HG02981 (cell line): Measurements from ENCODE around the gene LCN12.
A peak's percentile ranks its signal among the peaks of the same experiment; 100 is the strongest.

ENCODE experiments used
- ATAC-seq: cut with Tn5 transposase; IDR thresholded peaks from one replicate; pipeline ENCODE4 v1.9.1; 2021; ENCODE audit warnings: mild to moderate bottlenecking, moderate library complexity; ENCODE audit not compliant: unreplicated experiment

LCN12 gene

DNA sequence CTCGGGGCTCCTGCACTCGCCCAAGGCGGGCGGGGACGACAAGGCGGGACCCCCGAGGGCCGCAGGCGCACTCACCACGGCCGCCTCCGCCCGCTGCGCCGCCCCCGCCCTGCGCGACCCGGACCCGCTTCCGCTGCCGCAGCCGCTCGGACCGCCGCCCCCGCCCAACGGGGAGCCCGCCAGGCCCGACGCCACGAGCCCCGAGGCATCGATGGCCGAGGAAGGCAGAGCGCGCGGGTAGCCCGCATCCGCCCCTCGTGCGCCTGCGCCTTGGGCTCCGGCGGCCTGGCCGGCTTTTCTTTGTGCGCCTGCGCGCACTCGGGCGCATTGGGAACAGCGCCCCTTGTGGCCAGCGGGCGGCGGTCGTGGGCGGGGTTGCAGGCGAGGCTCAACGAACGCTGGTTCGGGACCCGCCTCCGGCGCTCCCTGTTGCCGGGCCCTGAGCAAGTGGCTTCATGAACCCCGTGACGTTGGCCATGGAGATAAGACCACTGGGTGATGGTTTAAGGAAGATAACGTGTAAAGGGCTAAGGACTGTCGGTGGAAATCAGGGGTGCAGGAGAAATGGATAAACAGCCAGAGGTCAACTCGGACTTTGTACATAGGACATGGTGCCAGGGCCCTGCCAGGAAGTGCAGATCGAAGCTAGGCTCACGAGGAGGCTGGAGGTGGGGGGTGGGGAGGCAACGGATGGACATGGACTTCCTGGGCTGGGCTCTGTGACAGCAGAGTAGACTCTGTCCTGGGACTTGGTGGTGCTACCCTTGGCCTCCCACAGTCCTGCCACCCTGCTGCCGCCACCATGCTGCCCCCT lies 7.3 kb upstream of the LCN12 start, which contains the start of the genes C8G and FBXW5:
Gene C8G (plus strand): TSS at position 725 of the 814 bp plus-strand sequence. CDS start 78 bp downstream, at position 803.
Gene FBXW5 (minus strand): TSS at position 220 of the 814 bp plus-strand sequence. CDS start 655 bp downstream, outside the sequence.
- peak; percentile 68 for ATAC-seq

DNA sequence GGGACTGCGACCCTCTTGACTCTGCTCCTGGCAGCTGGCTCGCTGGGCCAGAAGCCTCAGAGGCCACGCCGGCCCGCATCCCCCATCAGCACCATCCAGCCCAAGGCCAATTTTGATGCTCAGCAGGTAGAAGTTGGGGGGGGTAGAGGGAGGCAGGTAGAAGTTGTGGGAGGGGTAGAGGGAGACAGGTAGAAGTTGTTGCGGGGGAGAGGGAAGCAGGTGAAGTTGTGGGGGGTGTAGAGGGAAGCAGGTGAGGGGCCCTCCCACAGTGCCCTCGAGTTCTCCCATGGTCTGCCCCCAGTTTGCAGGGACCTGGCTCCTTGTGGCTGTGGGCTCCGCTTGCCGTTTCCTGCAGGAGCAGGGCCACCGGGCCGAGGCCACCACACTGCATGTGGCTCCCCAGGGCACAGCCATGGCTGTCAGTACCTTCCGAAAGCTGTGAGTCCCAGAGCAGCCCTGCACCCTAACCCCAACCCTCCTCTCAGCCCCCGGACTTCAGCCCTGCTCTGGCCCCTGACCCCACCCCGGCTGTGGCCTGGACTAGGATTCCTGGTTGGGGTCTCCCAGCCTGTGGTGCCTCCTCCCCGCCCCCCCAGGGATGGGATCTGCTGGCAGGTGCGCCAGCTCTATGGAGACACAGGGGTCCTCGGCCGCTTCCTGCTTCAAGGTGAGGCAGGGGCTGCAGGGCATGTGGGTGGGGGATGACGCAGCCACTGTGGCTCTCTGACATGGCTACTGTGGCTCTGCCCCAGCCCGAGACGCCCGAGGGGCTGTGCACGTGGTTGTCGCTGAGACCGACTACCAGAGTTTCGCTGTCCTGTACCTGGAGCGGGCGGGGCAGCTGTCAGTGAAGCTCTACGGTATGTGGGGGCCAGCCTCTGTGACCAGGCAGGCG lies 6.5 kb upstream of the LCN12 start:
- no peak for ATAC-seq

DNA sequence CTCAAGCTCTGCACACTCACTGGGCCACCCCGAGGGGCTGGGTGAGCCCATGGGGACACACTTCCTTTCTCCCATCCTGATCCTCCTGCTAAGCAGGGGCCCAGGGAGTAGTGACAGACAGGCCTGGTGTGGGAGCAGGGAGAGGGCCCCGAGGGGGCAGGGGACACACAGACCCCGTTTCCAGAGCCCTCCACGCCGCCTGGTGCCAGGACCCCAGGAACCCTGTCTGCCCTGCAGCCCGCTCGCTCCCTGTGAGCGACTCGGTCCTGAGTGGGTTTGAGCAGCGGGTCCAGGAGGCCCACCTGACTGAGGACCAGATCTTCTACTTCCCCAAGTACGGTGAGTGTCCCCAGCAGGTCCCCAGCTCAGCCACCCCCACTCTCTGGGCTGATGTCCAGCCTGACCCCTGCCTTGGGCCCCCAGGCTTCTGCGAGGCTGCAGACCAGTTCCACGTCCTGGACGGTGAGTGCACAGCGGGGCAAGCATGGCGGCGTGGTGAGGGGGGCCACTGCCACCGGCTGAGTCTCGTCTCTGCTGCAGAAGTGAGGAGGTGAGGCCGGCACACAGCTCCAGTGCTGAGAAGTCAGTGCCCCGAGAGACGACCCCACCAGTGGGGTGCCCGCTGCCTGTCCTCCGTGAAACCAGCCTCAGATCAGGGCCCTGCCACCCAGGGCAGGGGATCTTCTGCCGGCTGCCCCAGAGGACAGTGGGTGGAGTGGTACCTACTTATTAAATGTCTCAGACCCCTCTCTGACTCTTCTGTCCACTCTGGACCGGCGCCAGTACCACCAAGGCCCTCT lies 5.6 kb upstream of the LCN12 start:
- ATAC-seq = no peak

DNA sequence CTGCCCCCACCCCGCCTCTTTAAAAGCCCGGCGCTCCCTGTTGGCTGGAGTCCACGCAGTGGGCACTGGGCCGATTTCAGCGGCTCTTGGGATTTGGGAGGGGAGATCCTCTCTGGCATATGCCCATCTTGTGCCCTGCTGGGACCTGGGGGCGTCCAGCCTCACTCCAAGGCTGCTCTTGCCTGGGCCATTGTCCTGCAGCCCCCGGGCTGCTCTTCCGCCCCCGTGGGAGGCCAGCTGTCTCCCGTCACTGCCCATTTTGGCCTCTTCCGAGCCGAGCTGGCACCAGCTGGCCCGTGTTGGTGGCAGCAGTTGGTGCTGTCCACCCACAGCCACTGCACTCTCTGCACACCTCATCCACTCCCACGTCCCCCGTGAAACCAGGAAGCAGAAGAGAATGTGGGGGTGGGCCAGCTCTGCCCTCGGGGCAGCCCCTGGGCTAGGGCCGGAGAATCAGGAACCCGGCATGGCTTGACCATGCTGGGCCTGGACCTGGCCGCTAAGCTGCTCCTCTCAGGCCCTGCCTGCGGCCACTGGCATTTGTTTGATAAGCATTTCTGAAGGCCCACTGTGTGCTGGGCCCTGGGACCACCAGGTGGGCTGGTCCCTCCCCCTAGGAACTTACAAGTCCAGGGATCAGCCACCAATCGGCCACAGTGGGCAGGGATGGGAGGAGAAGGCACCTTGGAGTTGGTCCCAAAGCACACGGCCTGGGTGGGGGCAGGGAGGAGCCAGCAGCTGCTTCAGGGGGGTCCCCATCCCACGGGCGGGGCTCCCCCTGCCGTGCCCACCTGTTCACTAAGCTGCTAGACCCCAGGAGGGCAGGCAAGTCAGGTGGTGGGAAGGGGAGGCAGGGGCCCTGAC lies 4.8 kb upstream of the LCN12 start:
- no peak for ATAC-seq

DNA sequence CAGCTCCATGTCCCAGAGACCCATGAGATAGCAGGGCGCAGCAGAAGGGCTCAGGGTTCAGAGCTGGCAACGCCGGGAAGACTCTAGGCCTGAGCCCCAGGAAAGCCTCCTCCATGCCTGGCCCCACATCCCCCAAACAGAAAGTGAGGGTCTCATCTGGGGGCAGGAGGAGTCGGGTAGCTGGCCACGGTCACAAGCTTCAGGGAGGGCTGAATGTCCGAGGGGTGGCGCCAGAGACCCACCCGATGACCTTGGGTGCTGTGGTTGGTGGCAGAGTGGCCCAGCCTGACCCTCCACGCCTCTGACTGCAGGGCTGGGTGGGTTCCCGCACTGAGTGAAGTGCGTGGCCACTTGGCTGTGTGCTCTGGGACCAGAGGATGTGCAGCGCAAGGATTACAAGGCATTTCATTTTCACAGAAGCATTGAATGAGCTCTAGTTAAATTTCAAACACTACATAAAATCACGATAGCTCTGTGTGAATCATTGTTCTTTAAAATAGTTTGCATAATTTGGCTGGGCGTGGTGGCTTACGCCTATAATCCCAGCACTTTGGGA lies 4.0 kb upstream of the LCN12 start:
- ATAC-seq = no peak

DNA sequence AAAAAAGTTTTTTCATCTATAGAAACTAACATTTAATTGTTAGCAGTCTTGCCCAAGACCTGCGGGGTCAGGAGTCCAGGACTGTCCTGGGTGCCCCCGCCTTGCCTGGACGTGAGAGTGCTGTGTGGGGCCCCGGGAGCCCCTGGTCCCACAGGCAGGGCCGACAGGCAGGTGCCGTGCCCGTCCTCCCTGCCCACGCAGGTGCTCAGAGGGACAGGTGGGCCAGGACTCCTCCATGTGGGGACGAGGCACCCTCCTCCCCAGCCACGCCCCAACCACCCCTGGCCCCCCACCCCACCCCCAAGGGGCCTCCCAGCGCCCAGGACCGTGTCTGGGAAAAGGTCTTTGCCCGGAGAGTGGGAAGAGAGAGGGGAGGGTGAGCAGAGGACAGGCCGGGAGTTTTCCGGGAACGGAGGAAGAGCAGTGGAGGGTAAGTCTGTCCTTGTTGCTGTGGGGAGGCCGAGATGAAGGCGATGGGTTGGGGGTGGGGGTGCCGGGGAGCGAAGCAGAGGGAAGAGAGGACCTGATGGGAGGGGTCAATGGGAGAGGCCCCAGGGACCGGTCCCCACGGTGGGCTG lies 2.7 kb upstream of the LCN12 start:
- no peak for ATAC-seq

DNA sequence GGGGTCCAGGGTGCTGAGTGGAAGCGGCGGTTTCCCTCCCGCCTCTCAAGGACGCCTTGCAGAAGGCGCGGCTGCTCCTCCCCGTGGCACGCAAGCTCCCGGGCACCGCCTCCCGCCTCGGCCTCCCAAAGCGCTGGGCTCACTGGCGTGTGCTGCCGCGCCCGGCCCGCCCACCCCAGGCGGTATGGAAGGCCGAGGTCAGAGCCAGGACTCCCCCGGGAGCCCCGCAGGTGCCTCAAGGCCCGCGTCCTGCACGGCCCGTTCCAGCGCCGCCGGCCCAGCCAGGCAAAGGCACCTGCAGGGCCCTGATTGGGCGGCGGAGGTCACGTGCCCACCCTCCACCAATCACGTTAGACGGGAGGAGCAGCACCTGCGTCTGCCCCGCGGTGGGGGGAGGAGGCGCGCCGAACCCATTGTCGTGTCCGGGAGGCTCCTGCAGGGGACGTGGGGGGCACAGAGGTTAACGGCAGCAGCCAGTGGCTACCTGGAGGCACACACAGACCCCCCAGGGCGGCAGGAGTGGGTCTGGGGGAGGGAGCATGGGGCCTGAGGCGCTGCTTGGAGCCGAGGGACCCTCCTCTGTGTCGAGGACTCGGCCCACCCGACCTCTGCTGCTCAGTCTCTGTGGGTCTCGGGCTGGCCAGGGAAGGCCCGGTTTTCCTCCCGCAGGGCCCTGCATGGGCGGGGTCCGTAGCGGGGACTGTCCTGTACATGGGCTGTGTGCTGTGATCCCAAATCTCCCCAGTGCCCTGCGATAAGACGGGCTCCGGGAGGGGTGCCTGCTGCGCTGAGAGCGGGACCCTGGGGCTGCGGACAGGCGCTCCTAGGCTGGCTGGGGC lies 2.0 kb upstream of the LCN12 start:
- peak; percentile 88 for ATAC-seq

DNA sequence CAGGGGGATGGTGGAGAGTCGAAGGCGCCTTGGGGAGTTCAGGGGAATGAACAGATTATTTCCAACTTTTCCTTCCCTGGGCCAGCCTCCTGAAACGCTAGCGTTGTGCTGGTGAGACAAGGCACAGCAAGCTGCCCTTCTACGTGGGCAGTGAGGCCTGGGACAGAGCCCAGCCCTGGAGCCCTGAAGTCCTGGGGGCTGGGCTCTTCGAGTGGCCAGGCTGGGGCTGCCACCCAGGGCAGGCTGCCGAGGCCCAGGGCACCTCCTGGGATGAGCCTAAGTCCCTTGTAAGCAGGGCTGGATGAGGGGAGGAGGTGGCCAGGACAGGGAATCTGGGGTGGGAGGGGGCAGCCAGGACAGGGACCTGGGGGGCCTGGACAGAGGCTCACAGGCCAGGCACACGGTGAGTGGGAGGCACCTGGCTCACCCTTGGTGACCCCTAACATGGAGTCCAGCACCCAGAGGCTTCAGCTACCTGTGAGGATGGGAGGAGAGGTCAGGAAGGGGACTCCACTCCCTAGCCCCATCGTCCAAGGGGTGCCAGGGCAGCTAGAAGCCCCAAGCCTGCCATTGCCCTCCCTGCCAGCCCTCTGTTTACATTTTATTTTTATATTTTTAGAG lies 1.3 kb upstream of the LCN12 start:
- ATAC-seq = no peak

DNA sequence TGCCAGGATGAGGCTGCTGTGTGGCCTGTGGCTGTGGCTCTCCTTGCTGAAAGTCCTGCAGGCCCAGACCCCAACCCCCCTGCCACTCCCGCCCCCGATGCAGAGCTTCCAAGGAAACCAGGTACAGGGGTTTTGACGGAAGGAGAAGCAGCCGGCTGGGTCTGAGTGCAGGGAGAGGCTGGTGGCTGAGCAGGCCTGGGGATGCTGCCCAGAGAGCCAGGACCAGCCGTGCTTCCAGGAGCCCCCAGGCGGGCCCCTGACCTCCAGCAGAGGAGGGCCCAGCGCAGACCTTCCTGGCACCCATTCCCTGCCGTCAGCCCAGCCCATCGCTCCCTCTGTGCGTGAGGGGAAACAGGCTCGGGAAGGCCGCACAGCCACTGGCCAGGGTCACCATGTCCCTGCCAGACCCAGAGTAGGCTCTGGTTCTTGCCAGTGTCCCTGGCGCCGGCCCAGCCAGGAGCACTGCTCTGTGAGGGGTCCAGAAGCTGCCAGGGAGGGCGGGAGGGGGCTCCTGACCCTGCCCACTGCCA lies 313 bp downstream of the LCN12 start:
- ATAC-seq = no peak

DNA sequence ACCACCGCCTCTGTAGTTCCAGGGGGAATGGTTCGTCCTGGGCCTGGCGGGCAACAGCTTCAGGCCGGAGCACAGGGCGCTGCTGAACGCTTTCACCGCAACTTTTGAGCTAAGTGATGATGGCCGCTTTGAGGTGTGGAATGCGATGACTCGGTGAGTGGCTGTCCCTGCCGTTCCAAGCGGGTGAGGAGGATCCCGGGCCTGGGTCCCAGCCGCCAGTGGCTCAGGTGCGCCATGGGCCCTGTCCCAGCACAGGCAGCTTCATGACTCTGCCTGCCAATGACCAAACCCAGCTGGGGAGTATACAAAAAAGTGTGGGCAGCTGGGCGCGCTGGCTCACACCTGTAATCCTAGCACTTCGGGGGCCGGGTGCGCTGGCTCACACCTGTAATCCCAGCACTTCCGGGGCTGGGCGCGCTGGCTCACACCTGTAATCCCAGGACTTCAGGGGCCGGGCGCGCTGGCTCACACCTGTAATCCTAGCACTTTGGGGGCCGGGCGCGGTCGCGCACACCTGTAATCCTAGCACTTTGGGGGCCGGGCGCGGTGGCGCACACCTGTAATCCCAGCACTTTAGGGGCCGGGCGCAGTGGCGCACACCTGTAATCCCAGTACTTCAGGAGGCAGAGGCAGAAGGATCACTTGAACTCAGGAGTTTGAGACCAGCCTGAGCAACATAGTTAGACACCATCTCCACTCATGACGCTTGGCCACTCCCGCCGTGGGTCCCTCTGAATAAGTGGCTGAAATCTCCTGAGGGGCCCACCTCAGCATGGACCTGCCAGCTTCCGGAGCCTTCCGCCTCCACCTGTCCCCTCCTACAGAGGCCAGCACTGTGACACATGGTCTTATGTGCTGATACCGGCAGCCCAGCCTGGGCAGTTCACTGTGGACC lies 1.1 kb downstream of the LCN12 start:
- no peak for ATAC-seq

DNA sequence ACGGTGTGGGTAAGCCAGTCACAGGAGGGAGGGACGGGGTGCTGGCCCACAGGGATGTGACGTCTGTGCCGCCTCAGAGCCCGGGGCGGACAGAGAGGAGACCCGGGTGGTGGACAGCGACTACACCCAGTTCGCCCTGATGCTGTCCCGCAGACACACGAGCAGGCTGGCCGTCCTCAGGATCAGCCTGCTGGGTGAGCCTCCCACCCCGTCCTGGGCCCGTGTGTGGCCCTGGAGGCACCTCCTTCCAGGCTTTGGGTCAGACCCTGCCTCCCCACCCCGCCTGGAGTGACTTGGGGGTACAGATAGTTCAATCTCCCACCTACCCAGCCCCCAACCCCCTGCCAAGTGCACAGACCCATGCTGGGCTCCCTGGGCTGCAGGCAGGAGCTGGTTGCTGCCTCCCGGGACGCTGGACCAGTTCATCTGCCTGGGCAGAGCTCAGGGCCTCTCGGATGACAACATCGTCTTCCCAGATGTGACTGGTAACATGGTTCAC lies 1.7 kb downstream of the LCN12 start:
- ATAC-seq = no peak

DNA sequence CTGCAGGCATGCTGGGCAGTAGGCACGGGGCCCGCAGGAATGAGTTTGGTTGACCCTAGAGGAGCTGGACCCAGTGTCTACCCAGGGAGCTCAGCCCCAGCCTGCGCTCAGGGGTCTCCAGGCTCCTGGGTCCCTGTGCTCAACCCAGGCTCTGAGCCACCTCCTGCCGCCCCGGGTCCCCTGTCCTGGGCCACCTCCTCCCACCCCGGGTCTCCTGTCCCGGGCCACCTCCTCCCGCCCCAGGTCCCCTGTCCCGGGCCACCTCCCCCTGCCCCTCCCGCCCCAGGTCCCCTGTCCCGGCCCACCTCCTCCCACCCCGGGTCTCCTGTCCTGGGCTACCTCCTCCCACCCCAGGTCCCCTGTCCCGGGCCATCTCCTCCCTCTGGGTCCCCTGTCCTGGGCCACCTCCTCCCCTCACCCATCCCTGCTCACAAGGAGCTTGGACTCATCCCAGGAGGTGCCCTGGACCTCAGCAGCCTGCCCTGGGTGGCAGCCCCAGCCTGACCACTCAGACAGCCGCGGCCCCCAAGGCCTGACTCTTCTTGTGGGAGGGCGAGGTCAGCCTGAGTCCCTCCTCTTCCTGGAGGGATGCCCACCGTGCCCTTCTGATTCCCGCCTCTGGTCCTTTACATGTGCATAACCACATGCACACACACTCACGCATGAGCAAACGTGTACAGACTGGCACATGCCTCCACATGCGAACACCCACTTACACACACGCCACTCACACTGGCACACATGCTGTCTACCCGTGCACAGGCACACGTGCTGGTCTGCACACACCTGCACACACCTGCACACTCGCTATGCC lies 2.4 kb downstream of the LCN12 start:
- no peak for ATAC-seq

DNA sequence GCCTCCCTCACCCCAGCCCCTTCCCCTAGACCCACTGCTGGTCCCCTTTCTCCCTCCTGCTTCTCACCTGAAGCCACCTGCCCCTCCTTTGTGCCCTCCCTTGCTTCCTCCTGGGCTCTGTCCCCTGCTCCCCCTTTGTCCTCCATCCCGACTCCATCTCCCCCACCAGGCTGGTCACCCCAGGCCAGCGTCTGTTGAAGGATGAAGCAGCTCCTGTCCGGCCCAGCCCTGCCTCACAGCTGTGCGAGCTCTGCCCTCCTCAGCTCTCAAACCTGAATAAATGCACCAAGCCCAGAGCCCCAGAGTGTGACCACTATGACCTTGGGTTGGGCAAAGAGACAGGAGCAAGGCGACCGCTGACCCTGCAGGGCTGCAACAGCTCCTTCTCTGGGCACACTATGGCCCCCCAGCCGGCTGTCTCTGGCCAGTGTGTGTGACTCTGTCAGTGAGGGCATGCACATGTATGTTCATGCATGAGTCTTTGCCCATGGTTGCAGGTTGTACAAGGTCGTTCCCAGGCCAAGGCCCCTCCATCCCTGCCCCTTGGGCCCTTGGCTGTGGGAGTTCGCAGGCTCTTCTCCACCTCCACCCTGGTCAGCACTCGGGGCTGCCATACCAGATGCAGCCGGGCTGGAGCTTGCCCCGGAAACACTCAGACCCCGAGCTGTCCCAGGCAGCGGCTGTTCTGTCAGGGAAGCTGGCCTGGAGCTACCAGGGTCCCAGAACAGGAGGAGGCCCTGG lies 3.3 kb downstream of the LCN12 start:
- ATAC-seq = no peak

DNA sequence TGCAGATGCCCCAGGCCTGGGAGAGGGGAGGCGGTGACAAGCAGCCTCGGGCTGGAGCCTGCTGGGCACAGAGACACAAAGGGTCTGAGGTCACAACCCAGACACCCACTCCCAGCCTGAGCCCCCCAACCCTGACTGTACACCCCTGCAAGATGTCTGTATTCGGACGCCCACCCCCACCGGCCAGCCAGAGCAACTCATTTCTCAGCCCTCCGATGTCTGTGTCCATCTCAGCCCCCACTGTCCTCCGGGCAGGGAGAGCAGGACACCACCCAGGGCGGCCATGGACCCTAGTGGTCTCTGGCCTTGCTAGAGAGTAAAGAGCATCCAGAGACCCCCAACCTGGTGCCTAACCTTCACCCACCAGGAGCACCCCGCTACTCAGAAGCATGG lies 3.9 kb downstream of the LCN12 start:
- no peak for ATAC-seq

DNA sequence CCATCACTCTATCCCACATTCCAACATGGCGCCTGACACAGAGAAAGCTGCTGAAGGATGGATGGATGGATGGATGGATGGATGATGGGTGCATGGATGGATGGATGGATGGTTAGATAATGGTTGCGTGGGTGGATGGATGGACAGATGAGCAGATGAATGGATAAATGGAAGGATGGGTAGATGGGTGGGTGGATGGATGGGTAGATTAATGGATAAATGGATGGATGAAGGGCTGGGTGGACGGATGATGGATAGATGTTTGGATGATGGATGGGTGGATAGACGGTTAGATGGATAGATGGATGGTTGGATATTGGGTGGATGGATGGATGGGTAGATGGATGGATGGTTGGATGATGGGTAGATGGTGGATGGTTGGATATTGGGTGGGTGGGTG lies 4.5 kb downstream of the LCN12 start:
- ATAC-seq = no peak
